HG03378 (cell line): ENCODE measurements around the gene RAPGEF2.
A peak's percentile ranks its signal among the peaks of the same experiment; 100 is the strongest.
"Not testable (repeated sequence)": the region's sequence is repeated elsewhere in the genome, so short reads cannot be mapped to it uniquely, and the experiment has no call there.

Source experiments
- ATAC-seq: cut with Tn5 transposase; IDR thresholded peaks from one replicate; pipeline ENCODE4 v1.9.1; 2021; ENCODE audit warnings: mild to moderate bottlenecking, moderate library complexity; ENCODE audit not compliant: unreplicated experiment

The RAPGEF2 gene

GRCh38 chr4:159097144-159097543 is 5.7 kb upstream of the RAPGEF2 start:
- ATAC-seq = no peak

- no peak for ATAC-seq
These were observed 5.1 kb upstream of the RAPGEF2 start for GRCh38 chr4:159097785-159098184.

GRCh38 chr4:159098482-159099127 is 4.3 kb upstream of the RAPGEF2 start:
- no peak for ATAC-seq

DNA sequence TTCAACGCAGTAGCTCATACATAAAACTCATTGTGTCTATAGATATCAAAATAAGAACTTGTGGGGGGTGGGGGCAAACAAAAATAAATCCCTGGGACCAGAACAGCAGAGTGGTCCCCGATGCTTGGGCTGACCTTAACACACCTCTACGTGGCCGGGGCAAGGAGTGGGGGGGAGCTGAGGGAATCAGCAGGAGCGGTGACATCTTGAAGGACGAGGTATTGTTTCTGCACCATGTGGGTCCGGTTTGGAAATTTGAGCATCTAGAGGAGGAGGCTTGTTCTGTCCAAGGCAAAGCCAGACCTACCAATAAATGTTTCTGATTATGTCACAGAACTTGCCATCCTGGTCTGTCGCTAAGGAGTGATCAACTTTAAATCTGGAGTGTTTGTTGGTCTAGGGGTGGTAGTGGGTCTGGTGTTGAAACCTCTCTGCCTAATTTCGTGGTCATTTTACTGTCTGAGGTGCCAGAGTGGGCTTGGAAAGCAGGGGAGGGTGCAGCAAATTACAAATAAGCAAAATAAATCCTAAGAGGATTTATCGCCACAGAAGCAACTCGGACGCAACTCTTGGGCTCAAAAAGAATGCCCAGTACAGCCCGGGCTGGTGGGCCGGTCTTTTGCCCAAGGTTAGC is 774 bp upstream of the RAPGEF2 start:
- ATAC-seq = no peak

DNA sequence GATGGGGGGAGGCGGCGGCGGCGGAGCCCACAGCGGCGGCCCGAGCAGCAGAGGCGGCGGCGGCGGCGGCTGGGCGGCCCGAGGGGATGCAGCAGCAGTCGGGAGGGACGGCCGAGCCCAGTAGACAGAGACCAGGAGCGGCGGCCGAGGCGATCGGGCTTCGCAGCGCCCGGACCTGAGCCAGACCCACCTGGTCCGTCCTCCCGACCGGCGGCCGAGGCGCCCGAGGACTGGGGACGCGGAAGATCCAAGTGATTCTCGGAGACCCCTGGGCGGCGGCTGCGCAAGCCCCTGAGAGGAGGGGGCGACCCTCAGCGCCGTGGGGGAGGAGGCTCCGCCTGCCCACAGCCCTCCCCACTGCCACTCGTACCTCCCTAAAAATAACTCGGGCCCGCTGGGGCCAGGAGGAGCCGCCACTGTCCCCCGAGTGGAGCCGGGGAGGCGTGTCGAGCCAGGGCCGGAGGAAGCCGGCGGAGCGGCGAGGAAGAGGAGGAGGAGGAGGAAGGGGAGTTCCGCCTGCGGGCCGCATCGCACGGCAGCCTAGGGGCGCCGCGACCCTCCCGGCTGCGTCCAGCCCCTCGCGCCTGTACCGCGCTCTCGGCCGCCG is 608 bp downstream of the RAPGEF2 start:
- peak; percentile 27 for ATAC-seq

GRCh38 chr4:159104694-159105414 is 2.0 kb downstream of the RAPGEF2 start:
- no peak for ATAC-seq

GRCh38 chr4:159105761-159106243 is 2.9 kb downstream of the RAPGEF2 start:
- ATAC-seq = no peak

- ATAC-seq = no peak
These were observed 3.8 kb downstream of the RAPGEF2 start for GRCh38 chr4:159106636-159107035.

GRCh38 chr4:159107203-159107925 is 4.5 kb downstream of the RAPGEF2 start:
- no peak for ATAC-seq

- ATAC-seq = no peak
These were observed 5.2 kb downstream of the RAPGEF2 start for GRCh38 chr4:159108124-159108523.

DNA sequence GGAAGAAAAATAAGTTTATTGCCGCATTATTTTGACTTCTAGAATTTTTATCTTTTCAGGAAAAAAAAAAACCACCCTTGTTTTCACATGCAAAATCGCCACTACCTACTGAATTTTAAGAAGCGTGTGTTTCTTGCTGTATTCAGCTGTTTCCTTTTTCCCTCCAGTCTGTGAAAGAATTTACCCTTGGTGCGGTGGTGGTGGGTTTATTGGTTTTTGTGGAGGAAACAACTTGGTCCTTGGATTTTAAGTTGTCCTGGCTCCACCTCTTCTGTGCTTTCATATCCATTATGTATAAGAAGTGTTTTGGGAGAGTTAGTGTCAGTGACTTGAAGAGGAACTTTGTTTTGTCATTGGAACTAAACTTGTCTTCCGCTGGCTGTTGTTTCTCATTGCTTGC is 8.1 kb downstream of the RAPGEF2 start:
- no peak for ATAC-seq

DNA sequence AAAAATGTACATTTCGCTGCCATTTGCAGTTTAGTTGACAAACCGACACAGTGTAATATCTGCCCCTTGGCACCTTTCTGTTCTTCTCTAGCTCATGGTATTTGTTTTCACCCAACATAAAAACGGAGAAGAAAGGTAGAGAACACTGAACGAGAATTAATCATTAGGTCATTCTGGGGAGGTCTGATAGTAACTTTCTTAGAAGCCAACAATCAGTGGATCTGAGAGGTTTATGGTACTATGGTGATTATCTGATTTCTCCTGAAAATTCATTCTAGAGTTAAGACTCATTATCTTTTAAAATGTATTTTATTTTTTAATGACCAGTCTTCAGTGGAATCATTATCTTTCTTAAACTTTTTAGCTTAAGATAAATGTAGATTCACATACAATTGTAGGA is 8.5 kb downstream of the RAPGEF2 start:
- no peak for ATAC-seq

DNA sequence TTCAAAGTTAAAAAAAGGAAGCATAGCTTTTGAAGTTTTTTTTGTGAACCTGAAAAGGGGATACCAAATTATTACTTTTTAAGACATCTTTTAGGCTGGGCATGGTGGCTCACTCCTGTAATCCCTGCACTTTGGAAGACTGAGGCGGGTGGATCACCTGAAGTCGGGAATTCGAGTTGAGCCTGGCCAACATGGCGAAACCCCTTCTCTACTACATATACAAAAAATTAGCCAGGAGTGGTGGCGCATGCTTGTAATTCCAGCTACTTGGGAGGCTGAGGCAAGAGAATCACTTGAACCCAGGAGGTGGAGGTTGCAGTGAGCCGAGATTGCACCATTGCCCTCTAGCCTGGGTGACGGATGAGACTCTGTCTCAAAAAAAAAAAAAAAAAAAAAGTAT is 10.5 kb downstream of the RAPGEF2 start:
- not testable (repeated sequence) for ATAC-seq

GRCh38 chr4:159116098-159116497 is 13.2 kb downstream of the RAPGEF2 start:
- ATAC-seq = not testable (repeated sequence)

- ATAC-seq = not testable (repeated sequence)
These were observed 13.8 kb downstream of the RAPGEF2 start for GRCh38 chr4:159116693-159117092.

GRCh38 chr4:159117564-159117963 is 14.7 kb downstream of the RAPGEF2 start:
- no peak for ATAC-seq

GRCh38 chr4:159117968-159118367 is 15.1 kb downstream of the RAPGEF2 start:
- peak; percentile 69 for ATAC-seq

DNA sequence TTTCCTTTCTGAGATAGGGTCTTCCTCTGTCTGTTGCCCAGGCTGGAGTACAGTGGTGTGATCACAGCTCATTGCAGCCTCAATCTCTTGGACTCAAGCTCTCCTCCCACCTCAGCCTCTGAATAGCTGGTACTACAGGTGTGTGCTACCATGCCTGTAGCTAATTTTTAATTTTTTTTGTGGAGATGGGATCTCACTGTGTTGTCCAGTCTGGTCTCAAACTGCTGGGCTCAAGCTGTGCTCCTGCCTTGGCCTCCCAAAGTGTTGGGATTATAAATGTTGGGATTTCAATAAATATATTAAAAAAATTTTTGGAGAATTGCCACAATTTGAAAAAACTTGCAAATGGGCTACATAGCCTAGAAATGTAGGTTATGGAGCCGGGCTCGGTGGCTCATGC is 18.5 kb downstream of the RAPGEF2 start:
- ATAC-seq = no peak

DNA sequence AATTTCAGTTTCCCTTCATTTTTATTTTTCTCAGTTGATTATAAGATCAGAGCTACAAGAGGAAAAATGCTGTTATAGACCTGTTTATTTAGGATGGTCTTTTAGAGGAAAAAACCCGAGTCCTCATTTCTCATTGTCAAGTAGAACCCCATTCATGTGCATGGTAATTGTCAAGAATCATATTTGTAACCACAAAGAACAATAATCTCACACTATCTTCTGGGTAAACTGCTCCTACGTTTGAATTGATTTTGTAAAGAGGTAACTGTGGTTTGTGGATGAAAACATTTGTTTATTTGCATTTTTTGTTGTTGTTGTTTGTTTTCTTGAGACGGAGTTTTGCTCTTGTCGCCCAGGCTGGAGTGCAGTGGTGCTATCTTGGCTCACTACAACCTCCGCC is 23.8 kb downstream of the RAPGEF2 start:
- no peak for ATAC-seq

GRCh38 chr4:159127745-159128518 is 25.1 kb downstream of the RAPGEF2 start:
- ATAC-seq = no peak
